DND-41 (cell line): ENCODE data around the gene APMAP.

Source experiments
- ATAC-seq: fragments of 200-7000 bp; cut with Tn5 transposase; 3 replicates; pipeline ENCODE4 v1.9.1; 2021; ENCODE audit warnings: low read depth; ENCODE audit not compliant: insufficient read depth
- DNase-seq: peaks from one replicate; pipeline ENCODE4 v3.0.0-alpha.2; 2020
- H2AFZ ChIP-seq: 2 replicates; pipeline ENCODE4 v1.6.0; 2012; ENCODE audit warnings: low read depth, low read length
- H3K27ac ChIP-seq: 2 replicates; pipeline ENCODE4 v1.5.1; 2012; ENCODE audit warnings: low read length, inconsistent platforms
- H3K27me3 ChIP-seq: fragments of 200-600 bp; sonication (generic); 2 replicates; pipeline ENCODE4 v1.6.0; 2012; ENCODE audit warnings: low read length, mild to moderate bottlenecking, inconsistent platforms; ENCODE audit not compliant: insufficient read depth, poor library complexity
- H3K36me3 ChIP-seq: 2 replicates; pipeline ENCODE4 v1.5.1; 2012; ENCODE audit warnings: low read length, inconsistent platforms; ENCODE audit not compliant: insufficient read depth
- H3K4me1 ChIP-seq: 2 replicates; pipeline ENCODE4 v1.5.1; 2012; ENCODE audit warnings: mild to moderate bottlenecking, low read length; ENCODE audit not compliant: insufficient read depth
- H3K4me2 ChIP-seq: 2 replicates; pipeline ENCODE4 v1.6.0; 2012; ENCODE audit warnings: mild to moderate bottlenecking, moderate library complexity, low read length, inconsistent platforms; ENCODE audit not compliant: insufficient read depth
- H3K4me3 ChIP-seq, 2 experiments: fragments of 200-600 bp in 1 of 2; shearing (Covaris generic) in 1 of 2; 2 replicates each; pipeline ENCODE4 v1.5.1; 2012 to 2016; ENCODE audit warnings: inconsistent platforms in 2 of 2, low read length in 2 of 2, mild to moderate bottlenecking in 2 of 2, low read depth in 1 of 2, moderate library complexity in 1 of 2
- H3K79me2 ChIP-seq: 2 replicates; pipeline ENCODE4 v1.6.0; 2012; ENCODE audit warnings: low read length, inconsistent platforms; ENCODE audit not compliant: insufficient read depth
- H3K9ac ChIP-seq: 2 replicates; pipeline ENCODE4 v1.6.0; 2012; ENCODE audit warnings: low read depth, mild to moderate bottlenecking, inconsistent platforms, low read length, moderate library complexity
- H3K9me3 ChIP-seq: 2 replicates; pipeline ENCODE4 v1.5.1; 2012; ENCODE audit warnings: low read length, moderate library complexity, mild to moderate bottlenecking, inconsistent platforms; ENCODE audit not compliant: insufficient read depth, severe bottlenecking
- H4K20me1 ChIP-seq: 2 replicates; pipeline ENCODE4 v1.6.0; 2012; ENCODE audit warnings: low read length; ENCODE audit not compliant: insufficient read depth
- CTCF ChIP-seq: IDR thresholded peaks from 2 replicates; pipeline ENCODE4 v1.5.1; 2012; ENCODE audit warnings: borderline replicate concordance, low read length, moderate library complexity, mild to moderate bottlenecking; ENCODE audit not compliant: poor library complexity, severe bottlenecking; ENCODE audit errors: extremely low read depth
- EZH2 ChIP-seq: IDR thresholded peaks from 3 replicates; pipeline ENCODE4 v1.6.1; 2012; ENCODE audit warnings: borderline replicate concordance, low read depth, mild to moderate bottlenecking, moderate library complexity, low read length, inconsistent platforms; ENCODE audit not compliant: severe bottlenecking

Gene APMAP

GRCh38 chr20:24917797-24918578, 74.6 kb downstream of the APMAP start:
- no peaks in the 10 kb centered on the region for H3K36me3 ChIP-seq
- peak; percentile 93 for ATAC-seq
- peak; percentile 97 for TF ChIP-seq CTCF
- no peak for TF ChIP-seq EZH2
- H4K20me1 ChIP-seq, result no peaks in the 10 kb centered on the region
- H2AFZ ChIP-seq, result no peak overlapping the region
- H3K27ac ChIP-seq, result no peak overlapping the region
- H3K9ac ChIP-seq, result no peak overlapping the region
- H3K9me3 ChIP-seq, result no peaks in the 10 kb centered on the region
- no peaks in the 10 kb centered on the region for H3K79me2 ChIP-seq
- H3K4me1 ChIP-seq, result no peaks in the 10 kb centered on the region
- H3K4me2 ChIP-seq, result no peak overlapping the region
- H3K27me3 ChIP-seq, result no peaks in the 10 kb centered on the region
- no peak overlapping the region for H3K4me3 ChIP-seq
- DNase-seq, result peak; percentile 63

GRCh38 chr20:24917056-24917455, 75.5 kb downstream of the APMAP start:
- no peak for DNase-seq
- H3K9ac ChIP-seq, result no peak overlapping the region
- H3K27ac ChIP-seq, result no peak overlapping the region
- no peaks in the 10 kb centered on the region for H3K79me2 ChIP-seq
- no peak overlapping the region for H2AFZ ChIP-seq
- H4K20me1 ChIP-seq, result no peaks in the 10 kb centered on the region
- H3K27me3 ChIP-seq, result no peaks in the 10 kb centered on the region
- H3K4me2 ChIP-seq, result no peak overlapping the region
- H3K36me3 ChIP-seq, result no peaks in the 10 kb centered on the region
- no peak overlapping the region for H3K4me3 ChIP-seq
- ATAC-seq, result no peak
- TF ChIP-seq CTCF, result no peak
- no peak for TF ChIP-seq EZH2
- H3K9me3 ChIP-seq, result no peaks in the 10 kb centered on the region
- H3K4me1 ChIP-seq, result no peaks in the 10 kb centered on the region

- H3K4me2 ChIP-seq, result no peak overlapping the region
- no peak for TF ChIP-seq EZH2
- no peak for TF ChIP-seq CTCF
- H3K9me3 ChIP-seq, result no peaks in the 10 kb centered on the region
- no peaks in the 10 kb centered on the region for H4K20me1 ChIP-seq
- H3K27me3 ChIP-seq, result no peaks in the 10 kb centered on the region
- H3K9ac ChIP-seq, result no peak overlapping the region
- H3K4me1 ChIP-seq, result no peaks in the 10 kb centered on the region
- H3K27ac ChIP-seq, result no peak overlapping the region
- no peaks in the 10 kb centered on the region for H3K79me2 ChIP-seq
- H3K4me3 ChIP-seq, result no peak overlapping the region
- ATAC-seq, result no peak
- H3K36me3 ChIP-seq, result no peaks in the 10 kb centered on the region
- H2AFZ ChIP-seq, result no peak overlapping the region
- no peak for DNase-seq
Measured at GRCh38 chr20:24916412-24916811, 76.1 kb downstream of the APMAP start.

- Histone ChIP-seq H3K79me2 (no peaks in the 10 kb centered on the region), H3K4me1 (no peaks in the 10 kb centered on the region), H3K4me2 (no peak overlapping the region), H3K9ac (no peak overlapping the region), H3K27me3 (no peaks in the 10 kb centered on the region), H4K20me1 (no peaks in the 10 kb centered on the region), H3K9me3 (no peaks in the 10 kb centered on the region), H3K27ac (no peak overlapping the region), H2AFZ (no peak overlapping the region), H3K4me3 (no peak overlapping the region), H3K36me3 (no peaks in the 10 kb centered on the region)
- no peak for TF ChIP-seq CTCF
- TF ChIP-seq EZH2, result no peak
- no peak for DNase-seq
- ATAC-seq, result no peak
Measured at GRCh38 chr20:24915892-24916291, 76.7 kb downstream of the APMAP start.
